A549 (cell line): ENCODE data around the gene RAB21. TPM values are rescaled to one million over a fixed set of nuclear protein-coding genes. Genes with fewer than 3 reads are reported as not detected.
"Not testable (repeated sequence)": the region's sequence is repeated elsewhere in the genome, so short reads cannot be mapped to it uniquely, and the experiment has no call there.

Experiments
- ATAC-seq, 2 experiments: fragments of 200-7000 bp in 1 of 2; fragments of >200 bp in 1 of 2; cut with Nextera tagmentation in 1 of 2; cut with Tn5 transposase in 1 of 2; 3 replicates each; pipeline versions ENCODE4 v1.8.0 to v1.9.1; 2018 to 2020; ENCODE audit warnings: mild to moderate bottlenecking in 1 of 2, moderate library complexity in 1 of 2
- CTCF ChIA-PET: fragments of 300-600 bp; sonication (Branson Sonifier 250); formaldehyde crosslinking; extraction: SDS; loops from one replicate; lab custom pipeline; 2021; ENCODE audit warnings: antibody characterized with exemption, inconsistent platforms; lab: Yijun Ruan, JAX
- POLR2A ChIA-PET: fragments of 350-600 bp; formaldehyde crosslinking; extraction: SDS; loops from one replicate; lab custom pipeline; 2021; ENCODE audit warnings: antibody characterized with exemption, inconsistent platforms; lab: Yijun Ruan, JAX
- DNase-seq, 2 experiments: peaks; one replicate each; pipeline versions ENCODE4 v3.0.0 to v3.0.0-alpha.2; 2011 to 2016; ENCODE audit warnings: low read depth in 1 of 2, low spot score in 1 of 2
- FAIRE-seq: peaks from 2 replicates; lab custom pipeline; 2011; peaks lifted over from hg19 to GRCh38; lab: Jason Lieb, UNC
- H3K27ac ChIP-seq, 2 experiments: fragments of >200 bp; sonication (Bioruptor Twin); formaldehyde crosslinking; 3 replicates each; pipeline ENCODE4 v1.5.1; 2016 to 2017
- H3K4me1 ChIP-seq: fragments of >200 bp; sonication (Bioruptor Twin); formaldehyde crosslinking; 3 replicates; pipeline ENCODE4 v1.6.1; 2016
- H3K4me2 ChIP-seq: fragments of >200 bp; sonication (Bioruptor Twin); formaldehyde crosslinking; 3 replicates; pipeline ENCODE4 v1.6.1; 2016
- H3K4me3 ChIP-seq: fragments of >200 bp; sonication (Bioruptor Twin); formaldehyde crosslinking; 3 replicates; pipeline ENCODE4 v1.5.1; 2016
- H3K9me3 ChIP-seq: fragments of >200 bp; sonication (Bioruptor Twin); formaldehyde crosslinking; 3 replicates; pipeline ENCODE4 v1.6.1; 2016
- BCL3 ChIP-seq: fragments of >200 bp; sonication (Bioruptor Twin); formaldehyde crosslinking; IDR thresholded peaks from 3 replicates; pipeline ENCODE4 v1.6.1; 2016
- CBX2 ChIP-seq: fragments of 200-600 bp; sonication (generic); IDR thresholded peaks from 2 replicates; pipeline ENCODE4 v1.6.1; 2016; ENCODE audit warnings: low read depth, mild to moderate bottlenecking, borderline replicate concordance
- CHD2 ChIP-seq: fragments of 150-350 bp; IDR thresholded peaks from 2 replicates; pipeline ENCODE4 v1.6.1; 2014; ENCODE audit warnings: low read length; ENCODE audit not compliant: partially characterized antibody
- CTCF ChIP-seq: fragments of >200 bp; sonication (Bioruptor Twin); formaldehyde crosslinking; IDR thresholded peaks from 3 replicates; pipeline ENCODE4 v1.5.1; 2016
- EHMT2 ChIP-seq: fragments of 200-600 bp; sonication (generic); IDR thresholded peaks from 2 replicates; pipeline ENCODE4 v1.6.1; 2016; ENCODE audit warnings: antibody characterized with exemption, low read depth, mild to moderate bottlenecking, moderate library complexity
- EP300 ChIP-seq, 2 experiments: fragments of >200 bp; sonication (Bioruptor Twin); formaldehyde crosslinking; IDR thresholded peaks; 2 replicates in 1 of 2; 3 replicates in 1 of 2; pipeline ENCODE4 v1.6.1; 2016 to 2017
- GATA3 ChIP-seq: IDR thresholded peaks from 2 replicates; pipeline ENCODE4 v1.6.1; 2012; ENCODE audit warnings: borderline replicate concordance
- HDAC2 ChIP-seq: fragments of 200-600 bp; sonication (generic); IDR thresholded peaks from 2 replicates; pipeline ENCODE4 v1.6.1; 2016
- HEYL ChIP-seq: fragments of 250-450 bp; sonication (Bioruptor Pico); IDR thresholded peaks from 2 replicates; pipeline ENCODE4 v1.8.0; 2021; ENCODE audit warnings: mild to moderate bottlenecking, moderate library complexity
- HOXA7 ChIP-seq: fragments of 250-450 bp; sonication (Bioruptor Pico); IDR thresholded peaks from 2 replicates; pipeline ENCODE4 v1.5.0; 2020; ENCODE audit warnings: mild to moderate bottlenecking, moderate library complexity
- HOXB13 ChIP-seq: fragments of 250-450 bp; sonication (Bioruptor Pico); IDR thresholded peaks from 2 replicates; pipeline ENCODE4 v1.5.0; 2020; ENCODE audit warnings: low read depth, mild to moderate bottlenecking, moderate library complexity
- JUN ChIP-seq, 2 experiments: fragments of >200 bp; sonication (Bioruptor Twin); formaldehyde crosslinking; IDR thresholded peaks; 2 replicates in 1 of 2; 3 replicates in 1 of 2; pipeline ENCODE4 v1.6.1; 2016 to 2017
- MAFK ChIP-seq: fragments of 450-650 bp; IDR thresholded peaks from 2 replicates; pipeline ENCODE4 v1.6.1; 2014; ENCODE audit not compliant: partially characterized antibody
- MYC ChIP-seq: IDR thresholded peaks from 2 replicates; pipeline ENCODE4 v1.6.1; 2012; ENCODE audit warnings: mild to moderate bottlenecking, inconsistent platforms, low read length, improper control_type of control experiment, borderline replicate concordance
- PBX3 ChIP-seq: IDR thresholded peaks from 2 replicates; pipeline ENCODE4 v1.6.1; 2012
- POLR2AphosphoS2 ChIP-seq: conservative IDR thresholded peaks from 2 replicates; pipeline ENCODE4 v1.6.1; 2012; ENCODE audit warnings: low read length, improper control_type of control experiment, inconsistent platforms
- RAD21 ChIP-seq, 2 experiments: fragments of >200 bp in 1 of 2; sonication (Bioruptor Twin) in 1 of 2; formaldehyde crosslinking in 1 of 2; IDR thresholded peaks in 1 of 2; conservative IDR thresholded peaks in 1 of 2; 2 replicates in 1 of 2; 3 replicates in 1 of 2; pipeline ENCODE4 v1.6.1; 2012 to 2018; ENCODE audit warnings: inconsistent platforms in 1 of 2
- ZC3H11A ChIP-seq: fragments of 450-650 bp; IDR thresholded peaks from 2 replicates; pipeline ENCODE4 v1.6.1; 2014; ENCODE audit warnings: antibody characterized with exemption, mild to moderate bottlenecking
- ZNF302 ChIP-seq: fragments of 250-450 bp; sonication (Bioruptor Pico); IDR thresholded peaks from 2 replicates; pipeline ENCODE4 v1.9.0; 2021; ENCODE audit warnings: inconsistent platforms, mild to moderate bottlenecking, moderate library complexity
- WGBS: methylation state at CpG from one replicate; pipeline ENCODE4 v1.1.6; 2017; ENCODE audit errors: missing lambda C conversion rate; 5-methylcytosine and 5-hydroxymethylcytosine counted together
- polyA plus RNA-seq, 4 experiments: library from polyadenylated mRNA; depleted of rRNA in 3 of 4; stranded (reverse); fragments of >200 nt; fragmentation: RNase III in 1 of 4; extraction: RNeasy Plus Mini Kit Qiagen cat#74134 plus additional on column Dnase treatment in 1 of 4; gene quantifications; 2 replicates in 3 of 4; 3 replicates in 1 of 4; pipeline ENCODE4 v1.2.3, GENCODE V29; 2011 to 2017

The RAB21 gene
- polyA plus RNA-seq, 2 of the 4 experiments (the other 2 are of a cell fraction): 33.1 to 33.3 TPM

- TF ChIP-seq EHMT2: no peak
Observed at GRCh38 chr12:71756054-71756690, 1.5 kb downstream of the RAB21 start (continued).

GRCh38 chr12:71759941-71760340 is 5.3 kb downstream of the RAB21 start:
- H3K4me1 ChIP-seq: peaks cover 6% of the 10 kb centered on the region; the same call in 1 of the 3 replicates
- H3K4me2 ChIP-seq: no peak overlapping the region
- POLR2A ChIA-PET: no interaction called here
- ATAC-seq (no peak), DNase-seq (no peak), FAIRE-seq (no peak)
- no peak overlapping the region for H3K27ac ChIP-seq
- 93% methylated on average over 3 of the region's 3 CpGs for WGBS
- no peak overlapping the region for H3K4me3 ChIP-seq
- H3K9me3 ChIP-seq: peaks cover 60% of the 10 kb centered on the region
- CTCF ChIA-PET: interaction anchor here (2.6 kb wide), 1 partner anchor 13 kb away, joined by 12 read pairs; no protein-coding TSS in a partner anchor
- no peak for TF ChIP-seq EP300 (IDR thresholded peaks at IDR 0.05)
- no peak for TF ChIP-seq HDAC2
- TF ChIP-seq CBX2: no peak
- TF ChIP-seq, all 56 proteins: peak for 0

- peaks cover 6% of the 10 kb centered on the region; the same call in 1 of the 3 replicates for H3K4me1 ChIP-seq
- CTCF ChIA-PET: interaction anchor here (2.6 kb wide), 1 partner anchor 13 kb away, joined by 12 read pairs; no protein-coding TSS in a partner anchor
Observed at GRCh38 chr12:71760471-71760870, 5.8 kb downstream of the RAB21 start.

GRCh38 chr12:71761354-71761753 is 6.7 kb downstream of the RAB21 start:
- not testable (repeated sequence) for H3K4me3 ChIP-seq, DNase-seq, FAIRE-seq, H3K27ac ChIP-seq, ATAC-seq, H3K4me2 ChIP-seq, H3K4me1 ChIP-seq
- WGBS: 92% methylated on average over 1 of the region's 1 CpG
- peaks cover 72% of the 10 kb centered on the region for H3K9me3 ChIP-seq
- ChIA-PET CTCF (interaction anchor here (0.6 kb wide), 1 partner anchor 23 kb away, joined by 3 read pairs; no protein-coding TSS in a partner anchor), POLR2A (interaction anchor here (0.6 kb wide), 1 partner anchor 284 kb away, joined by 3 read pairs; no protein-coding TSS in a partner anchor)

More at GRCh38 chr12:71760471-71760870, 5.8 kb downstream of the RAB21 start:
- Histone ChIP-seq H3K27ac (no peak overlapping the region), H3K4me2 (no peak overlapping the region), H3K9me3 (peaks cover 65% of the 10 kb centered on the region), H3K4me3 (no peak overlapping the region)
- POLR2A ChIA-PET: no interaction called here
- 64% methylated on average over 3 of the region's 3 CpGs for WGBS
- TF ChIP-seq HOXB13 (CRISPR knock-in tag) (no peak), CBX2 (no peak), ZC3H11A (no peak), MAFK (no peak), RAD21 (conservative IDR thresholded peaks at IDR 0.05 in 1 of 2, IDR thresholded peaks at IDR 0.05 in 1 of 2) (no peak), GATA3 (no peak), CTCF (no peak), HEYL (CRISPR knock-in tag) (no peak), JUN (IDR thresholded peaks at IDR 0.05) (no peak), POLR2AphosphoS2 (no peak), BCL3 (no peak), CHD2 (no peak), ZNF302 (CRISPR knock-in tag) (no peak), HOXA7 (CRISPR knock-in tag) (no peak), MYC (no peak), PBX3 (no peak)
- FAIRE-seq (no peak), DNase-seq (no peak), ATAC-seq (no peak)
